Chondrocyte (in vitro differentiated cells): Measurements from ENCODE around the gene ZGRF1. TPM values are rescaled to one million over a fixed set of nuclear protein-coding genes. Genes with fewer than 3 reads are reported as not detected.

Experiments
- DNase-seq: peaks from one replicate; pipeline ENCODE4 v3.0.0; 2021; ENCODE audit warnings: mixed read lengths, low spot score
- H3K27ac Mint-ChIP-seq: one replicate; pipeline ENCODE4 v1.8.0; 2021; ENCODE audit warnings: mild to moderate bottlenecking, moderate library complexity, mixed read lengths; ENCODE audit not compliant: unreplicated experiment
- H3K27me3 Mint-ChIP-seq: 2 replicates; pipeline ENCODE4 v1.8.0; 2021; ENCODE audit warnings: low read depth, mixed read lengths
- H3K36me3 Mint-ChIP-seq: 2 replicates; pipeline ENCODE4 v1.8.0; 2021; ENCODE audit warnings: low read depth, mixed read lengths
- H3K4me1 Mint-ChIP-seq: 2 replicates; pipeline ENCODE4 v1.8.0; 2021; ENCODE audit warnings: low read depth, mild to moderate bottlenecking, mixed read lengths
- H3K4me3 Mint-ChIP-seq: one replicate; pipeline ENCODE4 v1.8.0; 2021; ENCODE audit warnings: mild to moderate bottlenecking, moderate library complexity, mixed read lengths; ENCODE audit not compliant: unreplicated experiment
- H3K9me3 Mint-ChIP-seq: 2 replicates; pipeline ENCODE4 v1.8.0; 2021; ENCODE audit warnings: low read depth, mixed read lengths
- total RNA-seq: library from RNA; stranded (reverse); gene quantifications from 3 replicates; pipeline ENCODE4 v1.2.1, GENCODE V29; 2021
- TF ChIP-seq, protein P1 (sequence below): fragments of 200-600 bp; sonication (generic); IDR thresholded peaks from 2 replicates; pipeline ENCODE4 v1.5.0; 2021; ENCODE audit warnings: antibody characterized with exemption, mild to moderate bottlenecking, moderate library complexity

Gene ZGRF1
- total RNA-seq, 1 donor from 2014 or later, result 4.3 TPM

DNA sequence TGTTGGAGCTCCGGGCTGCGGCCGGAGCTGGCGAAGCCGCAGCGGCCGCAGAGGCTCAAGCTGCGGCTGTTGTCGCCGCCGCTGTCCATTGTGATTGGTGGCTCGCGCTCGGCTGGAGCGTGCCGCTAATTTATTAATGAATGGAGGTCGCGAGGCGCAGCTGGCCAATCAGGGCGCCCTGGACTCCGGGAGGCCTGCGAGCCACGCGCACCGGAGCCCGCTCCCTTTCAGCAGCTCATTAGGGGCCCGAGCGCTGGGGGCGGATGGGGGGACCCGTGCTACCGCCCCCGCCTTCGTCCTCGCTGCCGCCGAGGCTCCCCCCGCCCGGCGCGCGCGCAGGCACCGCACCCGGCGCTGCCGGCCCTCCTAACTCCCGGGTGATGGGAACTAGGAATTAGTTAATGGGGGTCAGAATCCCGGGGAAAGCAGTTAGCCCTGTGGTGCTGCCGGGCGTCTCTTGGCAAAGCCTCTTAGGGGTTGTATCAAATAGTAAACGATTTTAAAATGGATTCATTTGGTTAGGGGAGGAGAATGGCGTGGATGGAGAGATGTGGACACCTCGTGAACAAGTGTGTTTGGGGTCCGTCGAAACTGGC, 120.1 kb downstream of the ZGRF1 start:
- no peak overlapping the region for H3K27ac Mint-ChIP-seq
- H3K36me3 Mint-ChIP-seq, result peaks cover 3% of the 10 kb centered on the region
- H3K27me3 Mint-ChIP-seq, result peaks cover 87% of the 10 kb centered on the region
- TF ChIP-seq, protein P1, sequence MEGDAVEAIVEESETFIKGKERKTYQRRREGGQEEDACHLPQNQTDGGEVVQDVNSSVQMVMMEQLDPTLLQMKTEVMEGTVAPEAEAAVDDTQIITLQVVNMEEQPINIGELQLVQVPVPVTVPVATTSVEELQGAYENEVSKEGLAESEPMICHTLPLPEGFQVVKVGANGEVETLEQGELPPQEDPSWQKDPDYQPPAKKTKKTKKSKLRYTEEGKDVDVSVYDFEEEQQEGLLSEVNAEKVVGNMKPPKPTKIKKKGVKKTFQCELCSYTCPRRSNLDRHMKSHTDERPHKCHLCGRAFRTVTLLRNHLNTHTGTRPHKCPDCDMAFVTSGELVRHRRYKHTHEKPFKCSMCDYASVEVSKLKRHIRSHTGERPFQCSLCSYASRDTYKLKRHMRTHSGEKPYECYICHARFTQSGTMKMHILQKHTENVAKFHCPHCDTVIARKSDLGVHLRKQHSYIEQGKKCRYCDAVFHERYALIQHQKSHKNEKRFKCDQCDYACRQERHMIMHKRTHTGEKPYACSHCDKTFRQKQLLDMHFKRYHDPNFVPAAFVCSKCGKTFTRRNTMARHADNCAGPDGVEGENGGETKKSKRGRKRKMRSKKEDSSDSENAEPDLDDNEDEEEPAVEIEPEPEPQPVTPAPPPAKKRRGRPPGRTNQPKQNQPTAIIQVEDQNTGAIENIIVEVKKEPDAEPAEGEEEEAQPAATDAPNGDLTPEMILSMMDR, result no peak
- H3K4me1 Mint-ChIP-seq, result peaks cover 29% of the 10 kb centered on the region
- peak overlapping the region; percentile 85 for H3K4me3 Mint-ChIP-seq
- H3K9me3 Mint-ChIP-seq, result peaks cover 6% of the 10 kb centered on the region
- DNase-seq, result no peak

DNA sequence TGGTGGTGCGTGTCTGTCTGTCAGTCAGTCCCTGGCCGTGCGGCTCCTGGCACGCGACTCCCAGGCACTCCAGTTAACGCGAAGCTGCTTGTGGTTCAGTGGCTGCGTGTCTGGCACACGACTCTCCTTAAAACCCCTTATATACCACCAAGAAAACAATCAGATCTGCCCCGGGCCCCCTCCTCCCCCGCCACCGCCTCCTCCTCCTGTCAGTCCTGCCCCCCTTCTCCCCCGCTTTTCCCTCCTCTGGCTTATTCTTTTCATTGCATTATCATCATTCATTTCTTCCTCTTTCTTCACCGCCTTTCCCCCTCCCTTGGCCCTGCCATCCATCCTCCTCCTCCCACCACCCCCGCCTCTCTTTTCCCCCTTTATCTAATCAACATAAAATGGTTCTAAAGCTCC, 120.6 kb downstream of the ZGRF1 start, which contains the start of gene NEUROG2:
NEUROG2 (minus strand) TSS at position 115 of the 405 bp plus-strand sequence. CDS start 705 bp downstream, outside the sequence.
- Mint-ChIP-seq H3K4me1 (peaks cover 34% of the 10 kb centered on the region), H3K9me3 (peaks cover 6% of the 10 kb centered on the region), H3K36me3 (peaks cover 3% of the 10 kb centered on the region), H3K4me3 (peak within 1 kb of the TSS; percentile 85), H3K27ac (no peak within 1 kb of the TSS), H3K27me3 (peaks cover 87% of the 10 kb centered on the region)
- DNase-seq, result no peak
- TF ChIP-seq, protein P1, result no peak

DNA sequence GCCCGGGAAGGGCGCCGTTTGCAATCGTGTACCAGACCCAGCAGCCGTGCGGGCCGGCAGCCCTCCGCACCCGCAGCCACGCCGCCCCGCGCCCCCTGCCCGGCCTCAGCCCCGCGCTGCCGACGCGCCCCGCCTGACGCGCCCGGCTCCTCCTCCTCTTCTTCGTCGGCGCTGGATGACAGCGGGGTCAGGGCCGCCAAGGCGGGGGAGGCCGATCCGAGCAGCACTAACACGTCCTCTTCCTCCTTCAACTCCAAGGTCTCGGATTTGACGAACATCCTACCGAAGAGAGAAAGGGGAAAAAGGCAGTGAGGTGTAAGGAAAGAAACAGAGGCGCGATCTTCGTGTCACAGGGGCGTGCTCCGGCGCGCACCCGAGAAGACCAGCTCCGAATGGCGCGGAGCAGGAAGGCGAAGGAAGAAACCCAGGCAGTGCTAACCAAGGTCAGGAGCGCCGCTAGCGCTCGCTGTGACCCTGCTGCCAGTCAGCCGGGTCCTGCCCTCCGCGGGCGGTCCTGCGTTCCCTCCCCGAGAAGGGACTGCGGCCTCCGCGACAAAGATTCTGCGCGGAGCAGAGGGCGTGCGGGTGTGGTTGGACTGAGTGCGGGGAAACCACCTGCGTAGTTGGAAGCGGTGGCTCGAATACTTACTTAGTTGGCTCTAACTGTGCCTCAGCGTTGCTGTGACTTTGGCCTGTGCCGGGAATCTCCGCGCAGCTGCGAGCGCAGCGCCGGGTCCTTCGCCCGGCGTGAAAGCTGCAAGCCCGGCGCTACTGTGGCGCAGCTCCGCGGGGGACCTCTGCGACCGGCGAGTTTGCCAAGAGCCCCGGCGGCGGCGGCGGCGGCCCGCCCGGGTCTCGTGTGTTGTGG, 121.3 kb downstream of the ZGRF1 start:
- H3K4me1 Mint-ChIP-seq, result peaks cover 34% of the 10 kb centered on the region

DNA sequence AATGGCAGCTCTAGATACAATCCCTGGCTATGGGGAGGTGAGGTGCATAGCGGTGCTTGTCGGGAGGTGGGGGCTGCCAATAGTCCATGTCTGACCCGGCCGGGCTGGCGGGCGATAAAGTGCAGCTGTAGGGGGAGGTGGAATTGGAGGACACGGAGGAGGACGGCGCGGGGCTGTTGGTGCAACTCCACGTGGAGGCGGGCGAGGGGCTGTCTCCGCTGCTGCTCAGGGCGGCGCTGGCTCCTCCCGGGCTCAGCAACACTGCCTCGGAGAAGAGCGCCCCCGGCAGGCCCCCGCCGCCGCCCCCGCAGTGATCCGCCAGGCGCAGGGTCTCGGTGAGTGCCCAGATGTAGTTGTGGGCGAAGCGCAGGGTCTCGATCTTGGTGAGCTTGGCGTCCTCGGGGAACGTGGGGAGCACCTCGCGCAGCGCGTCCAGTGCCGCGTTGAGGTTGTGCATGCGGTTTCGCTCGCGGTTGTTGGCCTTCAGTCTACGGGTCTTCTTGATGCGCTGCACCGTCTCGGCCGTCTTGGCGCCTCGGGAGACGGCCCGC, 122.0 kb downstream of the ZGRF1 start:
- Mint-ChIP-seq H3K9me3 (peaks cover 3% of the 10 kb centered on the region), H3K27me3 (peaks cover 83% of the 10 kb centered on the region), H3K4me3 (peak overlapping the region; percentile 85), H3K36me3 (no peaks in the 10 kb centered on the region), H3K27ac (no peak overlapping the region), H3K4me1 (peaks cover 40% of the 10 kb centered on the region)
- TF ChIP-seq, protein P1, result no peak
- DNase-seq, result no peak

More for the DNA sequence above, 121.3 kb downstream of the ZGRF1 start:
- Mint-ChIP-seq H3K9me3 (peaks cover 6% of the 10 kb centered on the region), H3K4me3 (peak overlapping the region; percentile 85), H3K36me3 (peaks cover 3% of the 10 kb centered on the region), H3K27ac (no peak overlapping the region), H3K27me3 (peaks cover 84% of the 10 kb centered on the region)
- TF ChIP-seq, protein P1, result no peak
- no peak for DNase-seq

DNA sequence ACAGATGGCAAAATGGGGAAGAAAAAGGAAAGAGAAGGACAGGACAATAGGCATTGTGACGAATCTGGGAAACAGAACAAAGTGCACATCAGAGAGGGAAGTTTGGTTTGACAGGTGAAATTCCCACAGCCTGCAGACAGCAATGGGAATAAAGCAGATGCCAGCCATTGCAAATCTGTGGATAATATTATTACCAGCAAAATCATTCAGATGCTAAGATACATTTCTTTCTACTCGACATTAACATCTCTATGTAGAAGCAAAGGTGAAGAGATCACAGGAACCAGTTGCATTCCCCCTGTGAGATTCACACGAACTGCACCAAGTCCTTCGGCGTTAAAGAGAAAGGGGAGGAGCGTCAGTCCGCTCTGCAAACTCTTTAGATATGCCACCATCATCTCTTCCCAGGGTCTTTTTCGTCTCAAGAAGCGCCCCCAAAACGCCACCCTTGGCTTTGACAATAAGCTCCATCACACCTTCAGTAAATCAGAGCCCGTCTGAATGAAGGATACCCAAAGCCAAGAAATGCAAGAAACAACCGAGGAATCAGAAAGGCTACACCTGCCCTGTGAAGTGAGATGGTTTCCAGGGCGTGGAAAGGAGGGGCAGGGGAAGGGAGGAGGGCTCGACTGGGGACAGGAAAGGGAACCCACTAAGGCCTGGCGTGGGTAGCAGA, 122.6 kb downstream of the ZGRF1 start:
- peak overlapping the region; percentile 85 for H3K4me3 Mint-ChIP-seq
- no peaks in the 10 kb centered on the region for H3K36me3 Mint-ChIP-seq

More for the DNA sequence above, 122.6 kb downstream of the ZGRF1 start:
- TF ChIP-seq, protein P1, result no peak
- Mint-ChIP-seq H3K27me3 (peaks cover 84% of the 10 kb centered on the region), H3K4me1 (peaks cover 46% of the 10 kb centered on the region), H3K27ac (no peak overlapping the region), H3K9me3 (no peaks in the 10 kb centered on the region)
- DNase-seq, result no peak
